Astrocyte (in vitro differentiated cells and primary cell): ENCODE measurements around the gene ACTR1A.

Experiments used
- CTCF ChIP-seq: IDR thresholded peaks from 2 replicates; pipeline ENCODE4 v1.5.1; 2011; ENCODE audit warnings: low read depth, mild to moderate bottlenecking, inconsistent platforms, low read length, moderate library complexity; ENCODE audit not compliant: insufficient read depth
- EZH2 ChIP-seq: IDR thresholded peaks from 2 replicates; pipeline ENCODE4 v1.6.1; 2012; ENCODE audit warnings: mild to moderate bottlenecking, low read length, inconsistent platforms; ENCODE audit not compliant: insufficient read depth

GRCh38 chr10:102484021-102484420 is 18.5 kb downstream of the ACTR1A start:
- no peak for TF ChIP-seq CTCF
- TF ChIP-seq EZH2 = no peak
